Mesodermal cell (in vitro differentiated cells): ENCODE results near the gene ADAMTS17.

Experiments
- H3K27ac ChIP-seq: 2 replicates; pipeline ENCODE4 v1.7.0; 2013; ENCODE audit warnings: mild to moderate bottlenecking, low read depth, low read length, moderate library complexity; ENCODE audit not compliant: severe bottlenecking
- H3K36me3 ChIP-seq: 2 replicates; pipeline ENCODE4 v1.7.1; 2013; ENCODE audit warnings: mild to moderate bottlenecking, low read length, moderate library complexity; ENCODE audit not compliant: control insufficient read depth, insufficient read depth
- H3K4me1 ChIP-seq: one replicate; pipeline ENCODE4 v1.7.1; 2013; ENCODE audit warnings: mild to moderate bottlenecking, low read length; ENCODE audit not compliant: insufficient read depth, control insufficient read depth, poor library complexity, severe bottlenecking
- H3K4me3 ChIP-seq: 2 replicates; pipeline ENCODE4 v1.7.0; 2013; ENCODE audit warnings: low read length, control low read depth, mild to moderate bottlenecking; ENCODE audit not compliant: insufficient read depth, poor library complexity, severe bottlenecking; ENCODE audit errors: extremely low read depth
- H3K9me3 ChIP-seq: 2 replicates; pipeline ENCODE4 v1.7.1; 2013; ENCODE audit warnings: mild to moderate bottlenecking, low read length, moderate library complexity; ENCODE audit not compliant: control insufficient read depth
- WGBS, 2 experiments: methylation state at CpG; one replicate each; pipeline ENCODE4 v1.1.5; 2013; ENCODE audit warnings: missing lambda C conversion rate in 2 of 2; ENCODE audit not compliant: insufficient coverage in 2 of 2; 5-methylcytosine and 5-hydroxymethylcytosine counted together

The ADAMTS17 gene

GRCh38 chr15:100105101-100105500 lies 236.7 kb downstream of the ADAMTS17 start:
- H3K9me3 ChIP-seq: no peaks in the 10 kb centered on the region
- H3K4me3 ChIP-seq: no peak overlapping the region
- no peak overlapping the region for H3K27ac ChIP-seq
- 93 to 98% methylated on average over 5 of the region's 6 CpGs for WGBS, 2 experiments
- peaks cover 3% of the 10 kb centered on the region for H3K4me1 ChIP-seq
- no peaks in the 10 kb centered on the region for H3K36me3 ChIP-seq

GRCh38 chr15:100104245-100104644 lies 237.5 kb downstream of the ADAMTS17 start:
- Histone ChIP-seq H3K4me1 (no peaks in the 10 kb centered on the region), H3K27ac (no peak overlapping the region), H3K9me3 (no peaks in the 10 kb centered on the region), H3K4me3 (no peak overlapping the region), H3K36me3 (no peaks in the 10 kb centered on the region)
- no CpG with 5 or more reads among the region's 3 CpGs for whole genome bisulfite sequencing, 2 experiments

DNA sequence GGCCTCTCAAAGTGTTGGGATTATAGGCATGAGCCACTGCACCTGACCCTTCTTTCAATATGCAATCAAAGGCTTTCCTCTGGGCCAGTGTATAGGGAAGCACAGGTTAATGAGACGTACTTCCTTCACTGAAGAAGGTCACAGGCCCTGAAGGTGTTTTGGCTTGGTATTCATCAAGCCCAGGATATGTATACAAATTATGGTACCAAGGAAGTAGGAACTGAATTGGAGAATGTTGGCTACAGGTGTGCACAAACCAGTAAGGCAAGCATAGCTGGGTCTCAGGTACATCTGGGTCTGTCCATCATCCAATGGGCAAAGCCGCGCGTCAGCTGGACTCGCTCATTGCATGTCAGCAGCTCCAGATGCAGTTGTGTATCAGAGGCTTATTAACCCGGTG lies 237.9 kb downstream of the ADAMTS17 start:
- Histone ChIP-seq H3K27ac (no peak overlapping the region), H3K4me3 (no peak overlapping the region), H3K4me1 (no peaks in the 10 kb centered on the region), H3K36me3 (no peaks in the 10 kb centered on the region), H3K9me3 (no peaks in the 10 kb centered on the region)
- WGBS, 2 experiments: 93 to 98% methylated on average over 6 of the region's 6 CpGs

- Histone ChIP-seq H3K36me3 (no peaks in the 10 kb centered on the region), H3K4me1 (no peaks in the 10 kb centered on the region), H3K9me3 (no peaks in the 10 kb centered on the region), H3K4me3 (no peak overlapping the region), H3K27ac (no peak overlapping the region)
- 94 to 97% methylated on average over 10 to 11 of the region's 12 CpGs for WGBS, 2 experiments
Measured at GRCh38 chr15:100101426-100102089, 240.2 kb downstream of the ADAMTS17 start.

DNA sequence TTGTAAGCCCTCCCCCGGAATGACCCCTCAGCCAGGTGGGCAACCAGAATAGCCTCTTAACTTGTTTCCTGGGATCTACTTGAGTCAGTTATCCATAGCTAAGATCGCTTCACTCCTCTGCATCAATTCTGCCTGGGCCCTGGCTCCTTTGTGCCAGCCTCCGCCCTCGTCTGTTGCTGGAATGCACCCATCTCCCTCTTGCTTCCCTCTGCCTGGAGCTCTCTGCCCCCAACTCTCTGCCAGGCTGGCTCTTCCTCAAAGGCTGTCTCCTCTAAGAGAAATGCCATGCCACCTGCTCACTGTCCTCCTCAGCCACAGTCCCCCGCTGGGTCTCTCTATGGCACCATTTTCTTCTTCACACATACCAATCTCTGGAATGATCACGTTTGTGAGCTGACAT lies 240.8 kb downstream of the ADAMTS17 start:
- H3K36me3 ChIP-seq: no peaks in the 10 kb centered on the region
- H3K27ac ChIP-seq: no peak overlapping the region
- no peaks in the 10 kb centered on the region for H3K4me1 ChIP-seq
- H3K4me3 ChIP-seq: no peak overlapping the region
- 83 to 93% methylated on average over 2 to 6 of the region's 6 CpGs for WGBS, 2 experiments
- H3K9me3 ChIP-seq: no peaks in the 10 kb centered on the region

GRCh38 chr15:100099976-100100375 lies 241.8 kb downstream of the ADAMTS17 start:
- WGBS, 2 experiments: 87 to 89% methylated on average over 12 of the region's 12 CpGs
- no peak overlapping the region for H3K27ac ChIP-seq
- H3K4me1 ChIP-seq: no peaks in the 10 kb centered on the region
- no peaks in the 10 kb centered on the region for H3K36me3 ChIP-seq
- H3K4me3 ChIP-seq: no peak overlapping the region
- H3K9me3 ChIP-seq: no peaks in the 10 kb centered on the region

GRCh38 chr15:100098705-100099104 lies 243.1 kb downstream of the ADAMTS17 start:
- Histone ChIP-seq H3K4me1 (no peaks in the 10 kb centered on the region), H3K9me3 (no peaks in the 10 kb centered on the region), H3K27ac (no peak overlapping the region), H3K36me3 (no peaks in the 10 kb centered on the region), H3K4me3 (no peak overlapping the region)
- WGBS, 2 experiments: 84 to 95% methylated on average over 3 of the region's 3 CpGs

DNA sequence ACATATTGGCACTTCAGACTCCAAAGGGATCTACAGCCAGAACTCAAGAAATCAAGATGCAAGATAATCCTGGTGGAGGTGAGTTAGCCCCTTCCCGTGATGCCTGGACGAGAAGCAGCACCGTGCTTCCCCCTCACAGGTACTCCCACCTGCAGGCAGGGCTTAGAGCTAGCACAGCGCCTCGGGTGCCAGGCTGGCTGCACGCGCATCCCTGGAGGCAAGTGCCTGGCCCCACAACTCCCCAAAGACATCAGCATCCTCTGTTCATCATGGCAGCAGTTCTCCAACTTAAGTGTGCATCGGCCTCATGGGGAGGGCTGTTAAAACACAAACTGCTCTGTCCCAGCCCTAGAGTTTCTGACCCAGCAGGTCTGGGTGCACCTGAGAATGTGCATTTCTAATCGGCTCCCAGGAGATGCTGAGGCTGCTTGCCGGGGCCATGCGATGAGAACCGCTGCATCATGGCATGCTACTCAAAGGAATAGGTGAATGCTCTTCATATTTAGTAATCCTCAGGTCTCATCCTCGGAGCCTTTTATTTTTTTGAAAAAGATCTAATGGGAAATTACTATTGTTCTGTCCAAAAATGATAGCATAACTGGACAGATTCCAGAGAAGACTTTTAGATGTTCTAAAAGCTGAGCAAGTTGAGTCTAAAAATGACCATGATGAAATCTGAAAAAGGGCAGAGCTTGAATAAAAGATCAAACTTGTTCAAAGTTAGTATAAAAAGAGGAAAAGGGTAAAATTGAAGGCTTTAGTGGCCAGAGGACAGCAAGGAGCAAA lies 244.2 kb downstream of the ADAMTS17 start:
- 90 to 98% methylated on average over 8 to 10 of the region's 13 CpGs for WGBS, 2 experiments
- H3K27ac ChIP-seq: no peak overlapping the region

GRCh38 chr15:100096700-100097099 lies 245.1 kb downstream of the ADAMTS17 start:
- Histone ChIP-seq H3K9me3 (no peaks in the 10 kb centered on the region), H3K36me3 (no peaks in the 10 kb centered on the region), H3K4me3 (no peak overlapping the region), H3K4me1 (no peaks in the 10 kb centered on the region), H3K27ac (no peak overlapping the region)
- WGBS, 2 experiments: 88 to 100% methylated on average over 1 of the region's 4 CpGs

More for the DNA sequence above, 244.2 kb downstream of the ADAMTS17 start:
- no peak overlapping the region for H3K4me3 ChIP-seq
- H3K36me3 ChIP-seq: no peaks in the 10 kb centered on the region
- no peaks in the 10 kb centered on the region for H3K4me1 ChIP-seq
- H3K9me3 ChIP-seq: no peaks in the 10 kb centered on the region

GRCh38 chr15:100096248-100096600 lies 245.6 kb downstream of the ADAMTS17 start:
- WGBS, 2 experiments: 96 to 98% methylated on average over 7 to 9 of the region's 9 CpGs
- H3K4me3 ChIP-seq: no peak overlapping the region
- no peak overlapping the region for H3K27ac ChIP-seq
- H3K9me3 ChIP-seq: no peaks in the 10 kb centered on the region
- no peaks in the 10 kb centered on the region for H3K4me1 ChIP-seq
- no peaks in the 10 kb centered on the region for H3K36me3 ChIP-seq
